Fibroblast of the aortic adventitia (primary cell): ENCODE data around the gene HSD11B1. TPM values are rescaled to one million over a fixed set of nuclear protein-coding genes. Genes with fewer than 3 reads are reported as not detected.
A peak's percentile ranks its signal among the peaks of the same experiment; 100 is the strongest.

Experiments used
- DNase-seq: peaks from one replicate; pipeline ENCODE4 v3.0.0-alpha.2; 2010; ENCODE audit warnings: low read depth
- H3K4me3 ChIP-seq: 2 replicates; pipeline ENCODE4 v1.5.1; 2011; ENCODE audit warnings: low read depth, mild to moderate bottlenecking, control low read depth, low read length, moderate library complexity
- total RNA-seq: library from RNA; depleted of rRNA; stranded (reverse); fragments of >200 nt; gene quantifications from 2 replicates; pipeline ENCODE4 v1.2.3, GENCODE V29; 2012; ENCODE audit warnings: low replicate concordance
- TF ChIP-seq, protein P1 (sequence below): IDR thresholded peaks from 2 replicates; pipeline ENCODE4 v1.5.1; 2011; ENCODE audit warnings: mild to moderate bottlenecking, low read length, control low read depth, inconsistent platforms; ENCODE audit not compliant: insufficient read depth

HSD11B1 gene
- total RNA-seq, 1 donor: 33.3 TPM

DNA sequence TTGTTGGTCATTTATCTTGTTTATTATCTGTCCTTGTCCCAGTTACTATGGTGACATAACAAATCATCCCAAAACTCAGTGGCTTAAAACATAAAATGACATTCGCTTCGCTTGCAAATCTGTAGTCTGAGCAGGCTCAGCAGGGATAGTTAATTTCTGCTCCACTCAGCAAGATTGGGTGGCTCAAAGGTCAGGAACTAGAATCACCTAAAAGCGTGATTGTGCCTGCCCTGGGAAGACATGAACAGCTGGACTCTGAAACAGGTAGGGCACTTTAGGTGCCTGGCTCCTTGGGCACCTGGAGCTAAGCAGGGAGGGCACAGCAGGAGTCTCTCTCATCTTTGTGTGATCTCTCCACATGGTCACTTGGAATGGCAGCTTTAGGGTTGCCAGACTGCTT lies 36.5 kb downstream of the HSD11B1 start:
- TF ChIP-seq, protein P1, sequence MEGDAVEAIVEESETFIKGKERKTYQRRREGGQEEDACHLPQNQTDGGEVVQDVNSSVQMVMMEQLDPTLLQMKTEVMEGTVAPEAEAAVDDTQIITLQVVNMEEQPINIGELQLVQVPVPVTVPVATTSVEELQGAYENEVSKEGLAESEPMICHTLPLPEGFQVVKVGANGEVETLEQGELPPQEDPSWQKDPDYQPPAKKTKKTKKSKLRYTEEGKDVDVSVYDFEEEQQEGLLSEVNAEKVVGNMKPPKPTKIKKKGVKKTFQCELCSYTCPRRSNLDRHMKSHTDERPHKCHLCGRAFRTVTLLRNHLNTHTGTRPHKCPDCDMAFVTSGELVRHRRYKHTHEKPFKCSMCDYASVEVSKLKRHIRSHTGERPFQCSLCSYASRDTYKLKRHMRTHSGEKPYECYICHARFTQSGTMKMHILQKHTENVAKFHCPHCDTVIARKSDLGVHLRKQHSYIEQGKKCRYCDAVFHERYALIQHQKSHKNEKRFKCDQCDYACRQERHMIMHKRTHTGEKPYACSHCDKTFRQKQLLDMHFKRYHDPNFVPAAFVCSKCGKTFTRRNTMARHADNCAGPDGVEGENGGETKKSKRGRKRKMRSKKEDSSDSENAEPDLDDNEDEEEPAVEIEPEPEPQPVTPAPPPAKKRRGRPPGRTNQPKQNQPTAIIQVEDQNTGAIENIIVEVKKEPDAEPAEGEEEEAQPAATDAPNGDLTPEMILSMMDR: no peak
- H3K4me3 ChIP-seq: no peak overlapping the region
- DNase-seq: no peak

GRCh38 chr1:209741889-209742288 lies 37.2 kb downstream of the HSD11B1 start:
- TF ChIP-seq, protein P1: no peak
- H3K4me3 ChIP-seq: peak overlapping the region; percentile 29

GRCh38 chr1:209742409-209743144 lies 37.9 kb downstream of the HSD11B1 start:
- TF ChIP-seq, protein P1: no peak
- H3K4me3 ChIP-seq: peak overlapping the region; percentile 29
- peak; percentile 85 for DNase-seq

More at GRCh38 chr1:209741889-209742288, 37.2 kb downstream of the HSD11B1 start:
- DNase-seq: no peak

DNA sequence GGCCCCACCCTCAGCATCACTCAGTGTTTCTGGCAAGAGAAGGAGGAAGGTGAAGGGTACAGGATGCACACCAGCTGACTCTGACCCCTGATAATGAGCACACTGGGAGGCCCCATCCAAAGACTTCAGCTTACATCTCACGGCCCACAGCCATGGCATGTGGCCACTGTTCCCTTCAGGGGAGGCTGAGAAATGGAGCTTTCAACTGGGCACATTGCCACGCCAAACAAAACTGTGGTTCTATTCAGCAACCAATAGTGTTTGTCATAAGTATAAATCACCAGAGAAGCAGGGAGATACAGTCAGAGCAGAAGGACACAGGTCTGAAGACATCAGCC lies 38.5 kb downstream of the HSD11B1 start:
- peak; percentile 93 for DNase-seq
- TF ChIP-seq, protein P1: no peak
- H3K4me3 ChIP-seq: no peak overlapping the region

DNA sequence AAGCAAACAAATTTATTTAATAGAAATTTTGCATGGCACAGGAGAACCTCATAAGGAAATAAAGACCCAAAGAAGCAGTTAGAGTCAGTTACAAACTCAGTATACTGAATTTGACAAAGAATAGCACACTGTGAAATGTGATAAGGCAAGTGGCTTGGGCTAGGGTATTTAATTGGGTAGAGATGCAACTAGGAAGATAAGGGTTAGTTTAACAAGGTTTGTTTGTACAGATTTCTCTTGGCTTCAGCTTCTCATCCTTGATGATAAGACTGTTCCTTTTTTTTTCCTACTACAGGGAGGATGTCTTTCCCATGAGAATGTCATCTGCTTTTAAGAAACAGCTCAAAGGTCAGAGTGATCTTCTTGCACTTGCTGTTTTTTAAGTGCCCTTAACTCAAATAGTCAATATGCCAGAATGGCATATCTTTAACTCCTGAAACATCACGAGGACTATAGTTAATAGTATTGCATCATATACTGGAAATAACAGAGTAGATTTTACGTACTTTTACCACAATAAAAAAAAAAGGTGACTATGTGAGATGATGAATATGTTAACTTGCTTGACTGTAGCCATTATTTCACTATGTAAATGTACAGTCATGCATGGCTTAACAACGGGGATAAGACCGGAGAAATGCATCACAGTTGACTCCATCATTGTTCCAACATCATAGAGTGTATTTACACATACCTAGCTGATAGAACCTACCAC lies 42.0 kb downstream of the HSD11B1 start:
- no peak overlapping the region for H3K4me3 ChIP-seq
- TF ChIP-seq, protein P1: no peak
- peak; percentile 26 for DNase-seq

DNA sequence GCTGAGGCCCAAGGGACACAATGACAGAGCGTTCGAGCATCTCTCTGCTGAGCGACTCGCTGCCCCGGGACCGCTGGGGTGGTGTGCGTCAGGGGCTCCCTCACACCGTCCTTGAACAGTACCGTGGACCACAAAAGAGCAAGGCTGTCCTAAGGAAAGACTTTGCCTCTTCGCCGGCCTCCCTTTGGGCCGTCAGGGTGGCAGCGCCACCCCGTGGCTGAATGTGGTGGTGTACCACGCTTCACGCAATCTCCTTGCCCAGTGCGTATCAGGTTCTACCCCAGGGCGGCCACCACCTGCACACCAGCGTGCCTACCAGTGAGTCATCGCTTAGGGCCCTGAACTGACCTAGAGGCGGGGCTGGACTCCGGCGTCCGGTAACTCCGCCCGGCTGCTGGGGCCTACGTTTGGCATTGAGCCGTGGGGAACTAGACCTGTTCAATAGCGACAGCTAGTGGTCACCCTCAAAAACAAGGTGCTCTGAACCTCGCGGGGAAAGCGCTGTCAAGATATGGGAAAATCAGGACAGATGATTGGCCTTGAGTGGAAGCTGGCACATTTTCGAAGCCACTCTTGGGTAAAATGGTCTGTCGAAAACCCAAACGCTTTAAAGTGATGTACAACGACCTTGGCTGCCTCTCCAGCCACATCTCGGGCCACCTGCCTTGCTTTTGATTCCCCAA lies 43.1 kb downstream of the HSD11B1 start:
- DNase-seq: peak; percentile 95
- H3K4me3 ChIP-seq: peak overlapping the region; percentile 38
- TF ChIP-seq, protein P1: peak; percentile 83
